Hematopoietic multipotent progenitor cell treated with erythropoietin and hydrocortisone succinate and interleukin-3 and kit ligand, for 15 days (in vitro differentiated cells): ENCODE measurements around the gene IL1RAP.
"Not testable (repeated sequence)": the region's sequence is repeated elsewhere in the genome, so short reads cannot be mapped to it uniquely, and the experiment has no call there.

Source experiments
- DNase-seq: peaks from one replicate; pipeline ENCODE4 v3.0.0-alpha.2; 2015; ENCODE audit warnings: low spot score

The IL1RAP gene

DNA sequence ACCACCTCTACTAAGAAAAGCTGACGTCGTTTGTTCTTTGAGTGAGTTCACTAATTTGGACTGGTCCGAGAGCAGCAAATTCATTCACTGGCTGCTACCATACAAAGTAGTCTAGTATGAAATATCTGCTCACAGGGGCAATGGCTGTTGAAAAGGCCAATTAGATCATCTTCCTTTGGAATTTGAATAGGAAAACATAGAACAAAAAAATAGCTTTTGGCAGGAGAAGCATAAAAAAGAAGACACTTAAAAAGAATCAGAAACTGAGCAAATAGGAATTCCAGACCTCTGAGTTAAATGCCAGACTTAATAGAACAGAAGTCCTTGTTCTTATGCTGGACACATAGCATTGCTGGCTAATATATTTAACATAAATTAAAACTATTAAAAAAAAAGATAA is 159.3 kb downstream of the IL1RAP start:
- no peak for DNase-seq

DNA sequence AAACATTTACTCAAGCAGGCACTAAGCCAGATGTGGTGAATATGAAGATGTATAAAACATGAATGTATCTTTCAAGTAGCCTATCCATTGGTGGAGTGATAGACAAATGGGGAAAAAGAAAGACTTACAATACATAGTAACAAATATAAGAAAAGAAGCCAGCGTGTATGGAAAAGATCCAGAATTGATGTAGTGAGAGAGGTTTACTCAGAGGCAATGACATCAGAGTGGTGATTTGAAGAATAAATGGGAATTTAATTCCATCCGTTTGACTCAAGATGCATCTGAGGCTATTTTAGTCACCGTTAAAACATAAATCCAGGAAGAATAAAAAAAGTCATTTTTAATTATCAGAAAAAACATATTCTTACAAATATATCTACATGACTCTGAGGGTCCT is 162.6 kb downstream of the IL1RAP start:
- DNase-seq, result no peak

DNA sequence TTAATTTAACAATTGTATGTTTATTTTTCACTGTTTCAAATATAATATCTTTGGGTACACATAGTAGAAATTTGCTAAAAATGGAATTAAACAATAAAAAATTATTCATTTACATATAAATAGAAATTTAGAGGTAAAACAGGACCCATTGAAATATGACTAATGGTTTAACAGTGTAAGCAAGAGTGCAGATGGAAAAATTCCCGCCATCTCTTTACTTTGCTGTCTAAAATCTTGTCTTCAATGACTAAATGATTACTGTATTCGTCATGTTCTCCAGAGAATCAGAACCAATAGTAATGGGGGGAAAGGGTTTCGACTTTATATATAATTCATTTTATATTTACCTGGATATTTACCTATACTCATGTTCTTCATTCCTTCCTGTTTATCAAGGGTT is 163.1 kb downstream of the IL1RAP start:
- no peak for DNase-seq

DNA sequence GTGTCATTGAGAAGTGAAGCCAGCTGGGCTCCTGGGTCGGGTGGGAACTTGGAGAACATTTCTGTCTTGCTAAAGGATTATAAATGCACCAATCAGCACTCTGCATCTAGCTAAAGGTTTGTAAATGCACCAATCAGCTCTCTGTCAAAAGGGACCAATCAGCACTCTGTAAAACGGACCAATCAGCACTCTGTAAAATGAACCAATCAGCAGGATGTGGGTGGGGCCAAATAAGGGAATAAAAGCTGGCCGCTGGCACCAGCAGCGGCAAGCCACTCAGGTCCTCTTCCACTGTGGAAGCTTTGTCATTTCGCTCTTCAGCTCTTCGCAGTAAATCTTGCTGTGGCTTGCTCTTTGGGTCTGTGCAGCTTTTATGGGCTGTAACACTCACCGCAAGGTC is 164.0 kb downstream of the IL1RAP start:
- DNase-seq, result not testable (repeated sequence)

DNA sequence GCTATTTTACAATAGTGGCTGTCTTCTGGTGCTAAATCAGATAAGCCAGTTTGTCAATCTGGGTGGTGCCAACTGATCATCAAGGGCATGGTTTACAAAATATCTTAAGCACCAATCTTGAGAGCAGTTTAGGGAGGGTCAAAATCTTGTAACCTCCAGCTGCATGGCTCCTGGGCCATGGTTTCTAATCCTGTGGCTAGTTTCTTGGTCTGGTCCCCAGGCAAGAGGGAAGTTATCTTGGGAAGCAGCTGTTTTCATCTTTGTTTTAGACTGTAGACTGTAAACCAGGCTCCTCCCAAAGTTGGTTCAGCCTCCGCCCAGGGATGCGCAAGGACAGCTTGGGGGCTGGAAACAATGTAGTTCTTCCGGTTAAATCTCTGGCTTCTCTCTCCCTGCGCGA is 166.8 kb downstream of the IL1RAP start:
- no peak for DNase-seq

DNA sequence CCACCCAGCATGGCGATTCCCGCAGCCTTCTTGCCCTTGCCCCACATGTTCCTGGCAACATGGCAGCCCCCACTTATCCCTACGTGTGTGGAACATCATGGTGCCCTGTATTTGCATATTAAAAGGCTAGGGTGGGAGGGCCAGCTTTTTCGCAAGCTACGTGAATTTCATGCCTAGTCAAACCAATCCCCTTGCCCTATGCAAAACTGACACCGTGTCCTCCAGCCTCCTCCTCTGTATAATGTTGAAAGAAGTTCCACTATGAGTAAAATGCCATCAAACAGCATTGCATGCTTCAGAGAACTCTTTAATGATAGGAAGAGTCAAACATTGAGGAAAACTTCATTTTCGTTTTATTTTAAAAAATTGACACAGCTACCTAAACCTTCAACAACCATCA is 170.9 kb downstream of the IL1RAP start:
- no peak for DNase-seq

DNA sequence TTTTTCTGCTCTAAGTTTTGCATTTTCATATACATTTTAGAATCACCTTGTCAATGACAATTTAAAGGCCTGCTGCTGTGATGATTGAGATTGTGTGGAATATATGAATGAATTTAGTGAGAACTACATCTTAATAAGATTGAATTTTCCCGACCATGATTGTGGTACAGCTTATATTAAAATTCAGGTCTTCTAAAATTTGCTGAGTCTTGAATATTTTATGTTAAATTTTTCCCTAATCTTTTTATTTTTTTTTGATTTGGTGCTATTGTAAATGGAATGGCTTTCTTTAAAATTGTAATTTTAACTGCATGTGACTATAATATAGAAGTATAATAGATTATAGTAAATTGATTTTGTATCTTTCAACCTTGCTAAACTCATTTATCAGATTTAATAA is 172.1 kb downstream of the IL1RAP start:
- no peak for DNase-seq

DNA sequence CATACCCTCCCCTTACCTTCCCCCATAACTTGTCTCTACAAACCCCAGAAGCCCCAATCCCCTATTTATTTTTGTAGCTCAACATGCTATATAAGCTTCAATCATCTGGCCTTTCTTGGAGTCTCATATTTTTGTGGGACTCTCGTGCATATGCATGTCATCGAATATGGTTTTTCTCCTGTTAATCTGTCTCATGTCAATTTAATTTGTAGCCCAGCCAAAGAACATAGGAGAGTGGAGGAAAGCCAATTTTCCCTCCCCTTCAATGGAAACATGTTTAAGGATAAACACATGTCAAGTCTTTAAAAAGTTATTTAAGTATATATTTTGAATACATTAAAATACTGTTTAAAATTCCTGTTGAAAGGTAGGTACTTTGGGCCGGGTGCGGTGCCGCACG is 176.4 kb downstream of the IL1RAP start:
- DNase-seq, result no peak

DNA sequence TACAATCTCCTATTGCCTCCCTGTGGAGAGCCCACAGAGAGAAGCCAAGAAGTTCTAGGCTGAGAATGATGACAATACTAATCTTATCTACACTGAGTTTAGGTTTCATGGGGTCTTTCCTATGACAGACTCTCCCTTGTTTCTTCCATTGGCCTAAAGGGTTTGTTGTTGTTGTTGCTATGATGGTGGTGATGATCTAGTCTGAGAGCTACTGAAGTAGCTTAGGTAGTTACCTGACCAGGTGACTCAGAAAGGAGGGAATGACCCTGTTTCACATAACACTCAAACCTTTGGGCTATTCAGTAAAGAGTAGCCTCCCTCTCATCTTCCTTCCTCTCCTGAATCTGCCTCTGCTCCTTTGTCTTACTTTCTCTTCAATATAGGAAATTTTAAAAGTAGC is 178.4 kb downstream of the IL1RAP start:
- no peak for DNase-seq

DNA sequence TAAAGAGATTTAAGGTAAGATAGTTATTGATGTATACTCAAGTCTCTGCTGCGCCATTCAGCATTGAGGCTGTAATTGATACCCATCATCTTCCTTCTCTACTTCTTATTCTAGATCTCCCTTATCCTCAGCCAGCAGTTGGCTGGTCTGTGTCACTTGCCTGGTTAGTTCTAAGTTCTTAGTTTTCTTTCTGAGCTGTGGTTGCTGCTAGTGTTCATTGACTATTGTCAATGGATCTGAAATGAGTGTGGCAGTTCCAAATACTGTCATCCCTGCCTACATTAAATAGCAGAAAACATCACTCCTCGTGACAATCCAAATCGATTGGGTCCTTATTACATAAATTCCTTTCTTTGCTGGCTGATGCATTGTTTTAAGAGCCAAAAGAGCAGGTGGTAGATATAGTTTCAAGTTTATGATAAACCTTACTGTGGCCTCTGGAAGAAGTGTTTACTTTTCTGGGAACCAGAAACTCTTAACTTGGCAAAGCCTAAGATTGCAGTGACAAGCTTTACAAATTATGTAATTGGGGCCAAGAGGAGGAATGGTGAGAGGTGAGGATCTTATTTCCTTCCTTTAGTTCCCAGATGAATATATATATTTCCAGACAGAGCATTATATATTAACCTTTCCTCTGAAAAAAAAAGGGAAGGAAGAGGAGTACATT is 180.6 kb downstream of the IL1RAP start:
- DNase-seq, result no peak

DNA sequence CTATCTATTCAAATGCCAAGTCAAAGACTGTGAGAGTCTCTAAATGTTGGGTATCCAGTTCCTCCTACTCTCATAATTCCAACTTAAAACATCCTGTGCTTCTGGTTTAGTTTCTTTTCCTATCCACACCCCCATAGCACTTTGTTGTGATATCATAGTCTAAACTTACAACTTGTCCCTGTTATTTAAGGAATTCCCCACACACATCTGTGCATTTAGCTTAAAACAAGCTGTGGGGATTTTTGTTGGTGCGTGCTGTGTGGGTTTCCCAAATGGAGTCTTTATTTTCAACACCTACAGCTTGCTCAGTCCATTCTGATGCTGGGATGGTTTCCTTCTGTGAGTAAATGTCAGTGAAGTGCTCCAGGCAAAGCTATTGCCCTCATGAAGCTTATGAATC is 181.3 kb downstream of the IL1RAP start:
- DNase-seq, result no peak

DNA sequence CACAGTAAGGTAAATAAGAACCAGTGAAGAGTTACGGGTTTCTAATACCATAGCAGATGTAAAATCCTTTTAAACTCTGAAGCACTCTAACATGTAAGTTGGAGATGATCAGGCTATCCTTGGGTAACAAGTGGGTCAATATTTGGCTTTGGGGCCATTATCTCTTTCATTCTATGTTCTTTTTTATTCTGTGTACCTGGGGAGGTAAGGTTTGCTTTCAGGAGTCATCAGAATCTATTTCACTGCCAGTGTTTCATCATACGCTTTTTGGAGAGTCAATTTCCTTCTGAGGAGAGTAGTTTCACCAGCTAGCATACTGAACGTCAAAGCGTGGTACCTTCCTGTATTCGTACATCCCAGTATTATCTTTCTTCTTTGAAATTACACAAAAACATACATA is 182.1 kb downstream of the IL1RAP start:
- no peak for DNase-seq

DNA sequence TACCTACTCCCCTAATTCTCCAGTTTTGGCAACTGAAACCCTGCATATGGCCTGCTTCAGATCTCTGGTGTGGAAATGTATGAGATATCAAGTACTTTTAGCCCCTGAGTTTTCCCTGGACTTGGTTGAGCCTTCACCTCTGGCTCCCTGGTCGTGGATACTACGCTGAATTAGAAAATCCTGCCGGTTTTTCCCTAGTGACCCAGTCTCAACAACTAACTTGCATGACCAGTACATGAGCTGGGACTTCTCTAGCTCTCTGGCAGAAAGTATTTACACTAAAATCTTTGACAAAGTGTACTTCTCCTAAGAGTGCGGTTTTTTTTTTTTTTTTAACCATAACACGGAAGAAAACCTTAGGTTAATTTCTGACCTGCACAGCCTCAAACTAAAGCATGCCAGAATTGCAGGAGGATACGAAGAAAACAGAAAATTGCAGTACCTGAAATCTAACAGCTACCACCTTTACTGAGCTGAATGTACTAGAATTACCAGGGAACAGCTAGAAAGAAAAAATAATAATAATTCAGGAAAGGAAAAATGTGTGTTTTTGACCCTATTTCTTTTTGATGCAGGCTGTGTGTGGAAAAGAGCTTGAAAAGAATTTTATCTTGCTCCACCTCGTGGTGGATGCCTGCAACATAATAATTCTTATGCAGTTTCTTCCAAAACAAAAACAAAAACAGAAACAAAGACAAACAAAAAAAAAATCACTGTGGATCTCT is 183.1 kb downstream of the IL1RAP start:
- DNase-seq, result no peak

DNA sequence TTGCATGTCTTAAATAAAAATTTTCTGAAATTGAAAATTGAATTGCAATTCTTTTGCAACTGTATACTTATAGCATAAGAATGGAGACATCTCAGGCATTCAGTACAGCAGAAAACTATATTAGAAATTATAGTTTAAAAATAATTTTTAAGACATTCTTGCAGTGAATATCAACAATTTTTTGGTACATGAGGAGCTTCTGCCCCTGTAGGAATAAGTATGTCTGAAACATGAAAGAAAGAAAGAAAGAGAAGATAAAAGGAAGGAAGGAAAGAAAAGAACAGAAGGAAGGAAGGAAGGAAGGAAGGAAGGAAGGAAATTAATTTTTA is 183.6 kb downstream of the IL1RAP start:
- no peak for DNase-seq

DNA sequence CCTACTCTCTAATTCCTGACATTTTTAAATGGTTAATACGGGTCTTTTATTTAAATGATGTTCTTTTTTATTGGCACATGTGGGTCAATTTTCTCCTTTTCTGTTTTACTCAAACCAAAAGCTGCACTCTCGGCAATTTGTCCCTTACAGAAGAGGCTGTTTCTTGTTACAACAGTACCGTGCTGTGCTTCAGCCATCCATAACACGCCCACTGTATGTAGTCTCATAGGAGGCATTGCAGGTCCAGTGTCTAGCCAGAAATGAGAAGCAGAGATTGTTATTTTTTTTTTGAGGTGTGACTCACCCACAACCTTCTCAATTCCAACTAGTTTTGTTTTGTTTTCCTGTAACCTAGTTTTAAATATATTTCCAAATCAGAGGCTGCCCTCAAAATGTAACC is 184.0 kb downstream of the IL1RAP start:
- DNase-seq, result no peak

DNA sequence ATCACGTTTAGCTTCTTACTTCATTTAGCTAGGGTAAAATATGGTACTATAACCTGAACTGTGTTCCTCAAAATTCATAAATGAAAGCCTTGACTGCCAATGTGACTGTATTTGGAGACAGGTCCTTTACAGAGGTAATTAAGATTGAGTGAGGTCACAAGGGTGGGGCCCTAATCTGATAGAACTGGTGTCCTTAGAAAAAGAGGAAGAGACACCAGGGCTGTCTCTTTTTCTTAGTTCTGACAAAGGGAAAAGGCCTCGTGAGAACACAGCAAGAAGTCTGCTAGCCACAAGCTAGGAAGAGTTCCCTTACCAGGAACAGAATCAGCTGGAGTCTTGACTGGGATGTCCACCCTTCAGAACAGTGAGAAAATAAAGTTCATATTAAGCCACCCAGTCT is 185.9 kb downstream of the IL1RAP start:
- DNase-seq, result no peak

DNA sequence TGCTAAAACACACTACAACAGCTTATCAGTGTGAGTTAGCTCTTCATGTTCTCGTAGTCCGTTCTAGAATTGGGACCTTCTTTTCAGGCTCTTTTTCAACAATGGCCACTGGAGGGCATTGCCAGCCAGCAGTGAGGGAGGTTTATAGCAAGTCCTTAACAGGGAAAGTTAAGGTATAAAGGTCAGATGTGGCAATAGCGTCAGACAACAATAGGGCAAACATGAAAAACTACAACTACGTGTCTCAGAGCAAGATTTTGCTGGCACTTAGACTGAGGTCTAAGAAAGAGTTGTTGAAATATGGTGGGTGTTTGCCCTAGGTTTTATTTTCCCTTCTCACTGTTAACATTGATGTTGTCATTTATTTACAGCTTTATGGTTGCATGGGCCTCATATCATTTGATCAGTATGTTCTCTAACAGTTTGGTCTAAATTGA is 187.2 kb downstream of the IL1RAP start:
- no peak for DNase-seq

DNA sequence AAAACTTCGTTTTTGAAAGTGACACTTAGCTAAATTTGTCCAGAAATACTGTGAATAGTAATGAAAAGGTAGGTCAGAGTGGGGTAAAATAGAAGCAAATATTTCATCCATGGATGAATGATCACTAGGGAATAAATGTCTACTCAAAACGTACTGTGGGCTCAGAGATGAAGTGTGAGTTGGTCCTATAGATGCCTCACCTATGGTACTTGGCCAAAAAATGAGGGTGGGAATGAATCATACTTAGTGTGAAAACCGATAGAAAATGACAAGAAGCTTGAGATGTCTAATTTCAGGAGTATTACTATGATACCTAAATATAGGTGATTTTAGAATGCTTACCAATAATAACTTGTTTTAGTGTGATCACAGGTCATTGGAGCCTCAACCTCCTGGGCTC is 192.7 kb downstream of the IL1RAP start:
- DNase-seq, result no peak
